GM18499 (cell line): Measurements from ENCODE around the gene CD37.
"Not testable (repeated sequence)": the region's sequence is repeated elsewhere in the genome, so short reads cannot be mapped to it uniquely, and the experiment has no call there.

Experiments used
- ATAC-seq: cut with Tn5 transposase; IDR thresholded peaks from one replicate; pipeline ENCODE4 v1.9.1; 2021; ENCODE audit warnings: moderate number of reproducible peaks; ENCODE audit not compliant: insufficient read depth, unreplicated experiment

CD37 gene

GRCh38 chr19:49371184-49371583, 36.0 kb downstream of the CD37 start:
- no peak for ATAC-seq

GRCh38 chr19:49373174-49373573, 38.0 kb downstream of the CD37 start:
- ATAC-seq = not testable (repeated sequence)

DNA sequence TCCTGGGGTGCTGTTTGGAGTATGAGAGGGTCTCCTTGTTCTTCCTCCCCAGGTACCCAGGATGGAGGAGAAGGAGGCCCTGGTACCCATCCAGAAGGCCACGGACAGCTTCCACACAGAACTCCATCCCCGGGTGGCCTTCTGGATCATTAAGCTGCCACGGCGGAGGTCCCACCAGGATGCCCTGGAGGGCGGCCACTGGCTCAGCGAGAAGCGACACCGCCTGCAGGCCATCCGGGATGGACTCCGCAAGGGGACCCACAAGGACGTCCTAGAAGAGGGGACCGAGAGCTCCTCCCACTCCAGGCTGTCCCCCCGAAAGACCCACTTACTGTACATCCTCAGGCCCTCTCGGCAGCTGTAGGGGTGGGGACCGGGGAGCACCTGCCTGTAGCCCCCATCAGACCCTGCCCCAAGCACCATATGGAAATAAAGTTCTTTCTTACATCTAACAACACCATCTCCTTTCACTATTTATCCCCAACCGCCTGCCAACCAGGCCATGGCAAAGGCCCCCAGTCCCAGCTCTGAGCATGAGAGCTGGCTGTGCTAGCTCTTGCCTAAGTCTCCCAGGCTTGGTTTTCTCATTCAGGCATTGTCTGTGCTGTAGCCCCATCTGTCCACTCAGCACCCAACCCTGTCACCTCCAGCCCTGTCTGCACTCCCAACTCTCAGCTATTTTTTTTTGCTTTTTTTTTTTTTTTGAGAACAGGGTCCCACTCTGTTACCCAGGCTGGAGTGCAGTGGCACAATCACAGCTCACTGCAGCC, 39.6 kb downstream of the CD37 start:
- no peak for ATAC-seq

- ATAC-seq = no peak
Measured at GRCh38 chr19:49378512-49378911, 43.3 kb downstream of the CD37 start.

DNA sequence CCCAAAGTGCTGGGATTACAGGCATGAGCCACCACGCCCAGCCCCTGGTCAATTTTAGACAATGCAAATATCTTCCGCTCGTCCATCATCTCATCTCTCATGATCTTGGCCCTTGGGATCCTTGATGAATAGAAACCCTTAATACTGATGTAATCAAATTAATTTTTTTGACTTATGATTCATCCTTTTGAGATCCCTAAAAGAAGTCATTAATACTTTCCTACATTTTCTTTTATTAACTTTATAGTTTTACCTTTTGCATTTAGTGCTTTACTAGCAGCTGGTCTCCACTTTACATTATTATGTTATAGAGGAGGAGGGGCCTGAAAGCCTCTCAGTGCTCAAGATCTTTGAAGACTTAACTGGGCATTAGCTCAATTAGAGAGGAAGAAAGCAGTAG, 45.2 kb downstream of the CD37 start:
- no peak for ATAC-seq

GRCh38 chr19:49382639-49383038, 47.4 kb downstream of the CD37 start:
- ATAC-seq = no peak

DNA sequence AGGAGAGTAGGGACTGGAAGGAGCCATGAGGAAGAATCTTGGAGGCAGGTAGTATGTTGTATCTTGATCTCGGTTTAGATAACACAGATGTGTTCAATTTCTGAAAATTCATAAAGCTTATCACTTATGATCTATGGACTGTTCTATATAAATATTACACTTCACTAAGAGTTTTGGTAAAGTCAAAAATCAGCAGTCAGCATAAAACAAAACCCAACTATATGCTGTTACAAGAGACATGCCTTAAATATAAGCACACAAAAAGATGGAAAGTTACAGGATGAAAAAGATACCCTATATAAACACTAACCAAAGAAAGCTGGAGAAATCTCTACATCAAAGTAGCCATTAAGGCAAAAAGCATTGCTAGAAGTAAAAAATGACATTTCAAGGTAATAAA, 48.4 kb downstream of the CD37 start:
- ATAC-seq = no peak

- ATAC-seq = no peak
Measured at GRCh38 chr19:49387936-49388372, 52.7 kb downstream of the CD37 start, which contains the start of gene KASH5. KASH5 (plus strand) TSS chr19:49388249; CDS start chr19:49390884, 2,635 bp downstream.

- ATAC-seq = no peak
Measured at GRCh38 chr19:49389406-49389805, 54.2 kb downstream of the CD37 start.
